Cortex of kidney (tissue), 1 donor: Measurements from ENCODE around the gene CD300LB.

Source experiments
- DNase-seq: peaks from one replicate; lab custom pipeline; 2025; lab: John Stamatoyannopoulos, UW

CD300LB gene

DNA sequence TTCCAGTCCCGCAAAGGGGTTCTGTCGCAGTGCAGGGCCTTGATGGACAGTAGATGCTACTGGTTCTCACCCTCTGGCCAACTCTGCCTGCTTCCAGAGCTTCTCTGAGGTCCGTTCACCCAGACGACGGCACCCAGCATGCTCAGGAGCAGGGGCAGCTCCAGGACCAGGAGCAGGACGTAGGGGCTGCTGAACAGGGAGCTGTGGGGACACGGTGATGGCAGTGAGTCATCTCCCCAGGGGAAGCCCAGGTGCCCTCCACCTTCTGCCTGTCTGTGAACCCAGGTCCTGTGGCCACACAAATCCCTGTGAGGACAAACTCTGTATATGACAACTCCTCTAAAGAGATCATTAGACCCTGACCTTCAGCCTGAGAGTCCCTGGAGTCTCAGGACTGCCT is 18.1 kb upstream of the CD300LB start:
- no peak for DNase-seq

DNA sequence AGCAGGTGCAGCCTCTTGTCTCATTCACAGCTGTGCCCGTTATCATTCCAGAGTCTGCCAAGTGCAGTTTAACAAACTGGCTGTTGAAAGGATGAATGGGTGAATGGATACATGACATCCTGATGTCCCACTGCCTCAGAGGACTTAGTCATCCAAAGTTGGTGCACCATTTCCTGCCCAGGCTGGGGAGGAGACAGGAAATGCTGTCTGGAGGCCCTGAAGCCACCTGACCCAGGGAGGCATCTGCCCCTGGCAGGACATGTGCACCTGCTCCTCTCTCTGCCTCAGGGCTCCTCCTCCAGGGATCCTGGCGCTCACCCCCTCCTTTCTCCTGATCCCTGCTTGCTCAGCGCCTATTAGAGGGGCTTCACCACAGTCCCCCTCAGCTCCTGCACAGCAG is 16.5 kb upstream of the CD300LB start:
- no peak for DNase-seq

DNA sequence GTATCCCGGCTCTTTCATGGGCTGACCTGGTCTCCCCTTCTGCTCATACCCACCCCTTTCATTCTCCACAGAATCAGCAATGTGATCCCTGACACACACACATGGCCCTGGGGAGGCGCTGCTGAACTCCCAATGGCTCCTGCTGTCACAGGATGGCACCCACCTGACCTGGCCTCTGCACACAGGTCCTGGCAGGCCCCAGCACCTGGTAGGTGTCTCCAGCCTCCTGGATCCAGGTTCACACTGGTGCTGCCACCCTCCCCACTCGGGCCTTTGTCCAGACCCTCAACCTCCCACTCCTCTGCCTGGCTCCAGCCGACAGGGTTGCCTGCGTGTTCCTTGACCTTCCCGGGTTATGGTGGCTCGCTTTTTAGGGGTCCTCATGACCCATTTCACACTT is 16.0 kb upstream of the CD300LB start:
- DNase-seq, result no peak

DNA sequence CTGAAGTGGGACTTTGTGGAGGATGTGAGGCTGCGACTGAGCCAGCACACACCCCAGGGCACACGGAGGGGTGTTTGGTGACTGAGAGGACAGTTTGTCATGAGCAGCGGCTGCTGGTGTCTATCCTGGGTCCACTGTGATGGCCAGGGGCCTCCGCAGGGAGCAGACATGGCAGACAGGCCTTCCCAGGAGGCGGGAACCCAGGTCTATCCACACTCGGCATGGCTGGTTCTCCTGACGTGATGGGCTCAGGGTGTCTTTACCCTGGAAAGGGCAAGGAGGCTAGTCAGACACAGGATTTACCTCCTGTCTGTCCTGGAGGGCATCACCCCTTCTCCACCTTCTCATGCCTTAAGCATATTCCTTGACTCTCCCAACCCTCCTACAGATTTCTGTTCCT is 15.3 kb upstream of the CD300LB start:
- no peak for DNase-seq

DNA sequence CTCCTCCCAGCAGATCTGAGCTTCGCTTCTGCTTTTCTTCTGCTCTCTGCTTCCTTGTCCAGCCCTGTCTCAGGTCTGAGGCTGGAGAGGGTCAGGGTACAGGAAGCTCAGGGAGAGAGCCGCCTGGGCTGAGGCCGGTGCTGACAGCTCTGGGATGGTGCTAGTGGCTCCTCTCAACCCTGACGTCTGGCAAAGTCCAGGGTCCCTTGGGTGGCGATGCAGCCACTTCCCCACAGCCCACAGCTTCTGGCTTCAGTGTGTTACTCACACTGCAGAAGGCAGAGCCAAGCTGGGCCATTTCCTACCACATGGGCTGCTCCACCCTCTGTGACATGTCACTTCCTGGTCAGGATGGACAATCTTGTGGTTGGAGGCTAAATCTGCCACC is 14.6 kb upstream of the CD300LB start, which contains the start of gene CD300C:
Gene CD300C (minus strand): TSS at position 273 of the 388 bp plus-strand sequence. CDS start 333 bp downstream, outside the sequence.
- DNase-seq, result no peak

DNA sequence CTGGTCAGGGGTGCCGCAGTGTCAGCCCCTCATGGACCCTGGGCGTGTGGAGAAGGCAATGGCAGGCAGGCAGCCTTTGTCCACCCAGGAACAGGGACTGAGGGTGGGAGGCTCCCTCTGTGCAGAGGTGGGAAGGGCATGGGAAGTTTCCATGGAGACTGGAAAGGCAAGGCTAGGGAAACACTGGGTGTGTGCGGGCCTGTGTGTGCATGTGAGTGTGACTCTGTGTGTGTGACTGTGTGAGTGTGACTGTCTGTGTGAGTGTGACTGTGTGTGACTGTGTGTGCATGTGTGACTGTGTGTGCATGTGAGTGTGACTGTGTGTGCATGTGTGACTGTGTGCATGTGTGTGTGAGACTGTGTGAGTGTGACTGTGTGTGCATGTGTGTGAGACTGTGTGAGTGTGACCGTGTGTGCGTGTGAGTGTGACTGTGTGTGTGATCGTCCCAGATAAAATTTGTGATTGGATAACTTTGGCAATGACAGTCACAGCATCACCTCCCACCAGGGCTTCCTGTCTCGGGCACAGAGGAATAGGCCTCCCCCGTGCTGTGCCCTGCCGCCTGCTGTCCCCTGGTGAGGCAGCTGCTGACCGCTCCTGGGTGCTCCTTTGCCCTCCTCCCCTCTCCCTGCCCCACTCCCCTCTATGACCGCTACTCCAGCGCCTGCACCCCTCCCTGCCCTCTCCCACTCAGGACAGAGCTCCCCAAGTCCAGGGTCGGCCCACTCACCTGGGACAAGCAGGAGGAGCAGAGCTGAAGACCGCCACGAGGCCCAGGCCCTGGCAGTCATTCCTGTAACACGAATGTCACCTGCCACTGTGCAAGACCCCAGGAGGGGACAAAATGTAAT is 13.9 kb upstream of the CD300LB start:
- no peak for DNase-seq

DNA sequence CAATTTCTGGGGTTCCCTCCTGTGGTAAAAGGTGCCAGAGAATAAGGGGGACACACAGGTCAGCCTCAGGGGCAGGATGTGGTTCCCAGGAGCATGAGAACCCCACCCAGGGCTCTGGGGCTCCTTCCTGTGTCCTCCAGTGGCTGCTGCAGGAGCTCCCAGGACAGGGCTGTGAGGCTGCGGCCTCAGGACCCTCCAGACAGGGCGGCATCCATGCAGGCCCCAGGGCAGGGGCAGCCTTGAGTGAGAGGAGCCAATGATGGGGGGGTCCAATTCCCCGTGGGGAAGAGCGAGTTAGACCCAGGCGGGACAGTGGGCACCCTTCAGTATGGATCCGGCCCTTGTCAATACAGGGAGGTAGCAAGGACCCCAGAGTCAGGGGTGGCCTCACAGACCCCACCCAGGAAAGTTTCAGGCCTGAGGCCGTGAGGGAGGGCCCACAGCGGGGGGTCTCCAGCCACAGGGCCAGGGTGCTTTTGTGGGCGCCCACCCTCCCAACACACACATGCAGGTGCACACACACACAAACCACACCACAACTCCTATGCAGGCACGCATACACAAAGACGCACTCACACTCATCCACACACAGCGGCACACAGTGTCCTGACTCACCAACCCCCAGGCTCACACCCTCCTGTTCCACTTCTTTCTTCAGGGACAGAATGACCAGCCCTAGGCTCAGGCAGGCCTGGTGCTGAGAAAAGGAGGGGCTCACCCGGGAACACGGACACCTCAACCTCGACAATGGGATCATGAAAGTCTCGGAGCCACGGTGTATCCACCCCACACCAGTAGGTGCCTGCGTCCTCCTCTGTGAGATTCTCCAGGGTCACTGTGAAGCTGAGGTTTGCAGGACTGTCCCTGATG is 12.9 kb upstream of the CD300LB start:
- DNase-seq, result no peak

DNA sequence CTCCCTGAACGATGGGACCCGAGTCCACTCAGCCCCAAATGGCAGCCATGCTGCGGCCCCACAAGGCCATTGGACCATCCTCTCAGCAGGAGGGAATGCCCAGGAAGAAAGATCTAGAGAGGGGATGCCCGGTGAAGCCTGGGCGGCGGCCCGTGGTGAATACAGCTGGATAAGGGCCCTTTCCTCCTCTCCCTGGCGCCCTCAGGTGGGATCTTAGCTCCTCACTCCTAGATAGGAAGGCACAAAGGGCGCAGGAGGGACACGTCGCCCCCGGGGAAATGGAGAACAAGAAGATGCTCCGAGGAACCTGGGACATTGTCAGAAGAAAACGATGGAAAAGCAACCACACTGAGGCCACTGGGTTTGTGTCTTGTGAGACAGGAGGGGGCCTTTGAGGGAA is 12.1 kb upstream of the CD300LB start:
- no peak for DNase-seq

DNA sequence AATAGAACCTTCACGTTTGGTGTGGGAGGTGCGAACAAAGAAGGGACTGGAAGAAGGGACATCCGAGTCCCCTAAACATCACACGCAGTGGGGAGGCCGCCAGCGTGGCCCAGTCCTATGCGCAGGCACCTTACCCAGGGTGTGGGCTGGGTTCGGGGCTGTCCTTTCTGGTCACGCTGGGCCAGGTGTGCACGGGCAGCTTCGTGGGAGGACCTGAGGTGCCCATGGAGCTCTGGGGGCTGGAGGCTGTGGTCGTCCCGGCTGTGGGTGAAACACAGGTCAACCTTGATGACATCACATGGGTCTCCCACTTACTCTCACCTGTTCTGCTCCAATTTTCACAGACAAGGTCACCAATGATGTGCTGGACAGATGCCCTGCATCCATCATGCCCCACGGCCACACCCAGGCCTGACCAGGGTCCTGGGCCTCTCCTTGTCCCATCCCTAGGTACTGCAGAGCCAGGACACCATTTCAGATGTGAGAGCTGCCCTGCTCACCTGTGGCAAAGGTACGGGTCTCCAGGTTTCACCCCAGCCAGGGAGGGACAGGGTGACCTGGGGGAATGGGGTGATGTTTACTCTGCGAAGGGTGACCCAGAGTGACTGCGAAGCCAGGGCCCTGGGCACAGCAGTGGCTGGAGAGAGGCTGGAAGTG is 11.6 kb upstream of the CD300LB start:
- no peak for DNase-seq

DNA sequence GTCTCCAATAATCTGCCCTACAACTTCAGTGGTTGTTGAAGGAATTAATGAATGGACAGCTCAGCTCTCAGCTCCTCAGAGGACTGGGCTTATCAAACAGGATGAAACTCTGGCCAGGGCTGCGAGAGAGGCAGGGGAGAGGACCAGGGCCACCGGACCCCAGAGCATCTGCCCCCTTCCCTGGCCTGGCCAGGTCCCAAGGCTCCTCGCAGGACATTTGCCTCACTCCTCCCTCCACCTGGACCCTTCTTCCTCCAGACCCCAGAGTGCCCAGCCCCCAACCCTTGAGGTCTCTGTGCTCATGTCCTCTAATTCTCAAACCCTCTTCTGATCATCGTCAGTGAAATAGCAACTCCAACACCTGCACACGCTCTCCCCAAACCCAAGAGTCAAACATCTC is 10.9 kb upstream of the CD300LB start:
- no peak for DNase-seq

DNA sequence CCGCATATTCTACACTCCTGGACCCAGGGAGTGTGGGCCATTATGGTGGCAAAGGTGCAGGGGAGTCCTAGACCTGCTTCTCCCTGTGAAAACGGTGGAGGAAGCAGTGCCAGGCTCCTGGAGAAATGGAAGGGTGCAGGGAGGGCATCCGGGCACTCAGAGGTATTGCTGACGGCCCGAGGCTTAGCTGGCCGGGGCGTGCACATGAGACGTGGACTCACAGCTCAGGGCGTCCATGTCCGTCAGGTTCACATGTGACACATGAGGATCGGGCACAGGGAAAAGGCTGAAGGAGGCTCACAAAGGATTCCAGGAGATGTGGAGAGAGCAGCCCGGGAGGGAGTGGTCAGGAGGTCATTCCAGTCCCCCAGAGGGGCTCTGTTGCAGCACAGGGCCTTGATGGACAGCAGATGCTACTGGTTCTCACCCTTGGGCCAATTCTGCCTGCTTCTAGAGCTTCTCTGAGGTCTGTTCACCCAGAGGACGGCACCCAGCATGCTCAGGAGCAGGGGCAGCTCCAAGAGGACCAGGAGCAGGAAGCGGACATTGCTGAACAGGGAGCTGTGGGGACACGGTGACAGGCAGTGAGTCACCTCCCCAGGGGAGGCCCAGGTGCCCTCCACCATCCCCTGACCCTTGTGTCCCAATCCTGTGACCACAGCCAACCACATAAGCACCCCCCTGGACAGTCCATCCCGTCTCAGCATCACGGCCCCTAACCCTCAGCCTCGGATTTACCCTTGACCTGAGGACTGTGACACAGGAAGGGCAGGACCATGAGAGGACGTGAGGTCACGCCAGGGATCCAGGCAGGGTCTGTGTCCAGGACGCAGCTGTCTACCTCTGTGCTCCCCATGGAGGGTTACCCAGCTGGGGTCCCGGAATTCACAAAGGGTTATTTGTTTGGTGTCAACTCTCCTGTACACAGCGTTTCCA is 10.2 kb upstream of the CD300LB start:
- DNase-seq, result no peak

DNA sequence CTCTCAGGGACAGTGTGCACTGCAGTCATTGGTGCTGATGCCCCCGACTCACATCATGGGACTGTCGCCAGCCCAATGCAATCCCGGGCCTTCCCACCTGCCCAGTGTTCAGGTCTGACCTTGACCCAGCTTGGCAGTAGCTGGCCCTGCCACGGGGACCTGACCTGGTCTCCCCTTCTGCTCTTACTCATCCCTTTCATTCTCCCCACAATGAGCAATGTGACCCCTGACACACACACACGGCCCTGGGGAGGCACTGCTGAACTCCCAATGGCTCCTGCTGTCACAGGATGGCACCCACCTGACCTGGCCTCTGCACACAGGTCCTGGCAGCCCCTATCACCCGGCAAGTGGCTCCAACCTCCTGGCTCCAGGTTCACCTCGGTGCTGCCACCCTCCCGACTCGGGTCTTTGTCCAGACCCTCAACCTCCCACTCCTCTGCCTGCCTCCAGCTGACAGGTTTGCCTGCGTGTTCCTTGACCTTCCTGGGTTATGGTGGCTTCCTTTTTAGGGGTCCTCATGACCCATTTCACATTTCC is 8.1 kb upstream of the CD300LB start:
- DNase-seq, result no peak

DNA sequence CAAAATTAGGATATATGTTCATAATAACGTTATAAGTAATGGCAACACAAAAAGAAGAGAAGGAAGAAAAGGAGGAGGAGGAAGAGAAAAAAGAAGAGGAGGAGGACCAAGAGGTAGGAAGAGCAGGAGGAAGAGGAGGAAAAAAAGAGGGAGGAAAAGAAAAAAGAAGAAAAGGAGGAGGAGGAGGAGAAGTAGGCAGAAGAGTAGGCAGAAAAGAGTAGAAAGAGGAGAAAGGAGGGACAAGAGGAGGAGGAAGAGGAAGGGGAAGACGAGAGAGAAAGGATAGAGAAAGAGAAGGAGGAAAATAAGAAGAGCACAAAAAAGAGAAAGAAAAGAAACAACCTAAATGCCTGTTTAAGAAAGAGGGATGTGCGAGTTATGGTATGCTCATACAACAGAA is 5.6 kb upstream of the CD300LB start:
- no peak for DNase-seq

DNA sequence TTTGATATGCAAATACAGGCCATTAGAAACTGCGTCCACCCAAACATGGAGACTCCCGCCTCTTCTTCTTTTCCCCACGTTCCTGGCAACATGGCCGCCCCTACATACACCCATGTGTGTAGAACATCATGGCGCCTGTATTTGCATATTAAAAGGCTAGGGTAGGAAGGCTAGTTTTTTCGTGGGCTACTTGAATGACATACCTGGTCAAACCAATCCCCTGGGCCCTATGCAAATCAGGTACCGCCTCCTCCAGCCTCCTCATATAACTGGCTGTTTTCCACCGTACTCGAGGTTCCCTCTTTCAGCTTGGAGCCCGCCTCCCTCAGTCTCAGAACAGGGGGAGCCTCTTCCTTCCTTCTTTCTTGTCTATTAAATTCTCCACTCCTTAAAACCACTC is 840 bp upstream of the CD300LB start:
- no peak for DNase-seq

DNA sequence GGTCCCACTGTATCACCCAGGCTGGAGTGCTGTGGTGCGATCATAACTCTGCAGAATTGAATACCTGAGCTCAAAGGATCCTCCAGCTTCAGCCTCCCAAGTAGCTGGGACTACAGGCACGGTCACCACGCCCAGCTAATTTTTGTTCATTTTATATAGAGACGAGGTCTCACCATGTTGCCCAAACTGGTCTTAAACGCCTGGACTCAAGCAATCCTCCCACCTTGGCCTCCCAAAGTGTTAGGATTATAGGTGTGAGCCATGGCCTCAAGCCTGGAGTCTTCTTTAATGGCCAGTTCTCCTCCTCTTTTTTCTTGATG is 484 bp downstream of the CD300LB start:
- no peak for DNase-seq

DNA sequence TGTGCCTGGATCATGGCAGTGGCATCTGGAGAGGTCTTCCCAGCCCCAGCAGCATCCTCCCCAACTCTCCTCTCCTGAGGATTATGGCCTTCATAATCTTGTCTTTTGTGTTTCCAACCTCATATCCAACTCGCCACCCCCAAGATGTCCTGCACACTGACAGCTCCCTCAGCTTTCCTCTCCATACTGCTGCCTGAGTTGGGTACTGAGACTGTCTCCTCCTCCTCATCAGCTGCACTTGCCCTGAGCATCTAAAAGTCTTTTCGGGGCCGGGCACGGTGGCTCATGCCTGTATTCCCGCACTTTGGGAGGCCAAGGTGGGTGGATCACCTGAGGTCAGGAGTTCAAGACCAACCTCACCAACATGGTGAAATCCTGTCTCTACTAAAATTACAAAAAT is 2.0 kb downstream of the CD300LB start:
- no peak for DNase-seq

DNA sequence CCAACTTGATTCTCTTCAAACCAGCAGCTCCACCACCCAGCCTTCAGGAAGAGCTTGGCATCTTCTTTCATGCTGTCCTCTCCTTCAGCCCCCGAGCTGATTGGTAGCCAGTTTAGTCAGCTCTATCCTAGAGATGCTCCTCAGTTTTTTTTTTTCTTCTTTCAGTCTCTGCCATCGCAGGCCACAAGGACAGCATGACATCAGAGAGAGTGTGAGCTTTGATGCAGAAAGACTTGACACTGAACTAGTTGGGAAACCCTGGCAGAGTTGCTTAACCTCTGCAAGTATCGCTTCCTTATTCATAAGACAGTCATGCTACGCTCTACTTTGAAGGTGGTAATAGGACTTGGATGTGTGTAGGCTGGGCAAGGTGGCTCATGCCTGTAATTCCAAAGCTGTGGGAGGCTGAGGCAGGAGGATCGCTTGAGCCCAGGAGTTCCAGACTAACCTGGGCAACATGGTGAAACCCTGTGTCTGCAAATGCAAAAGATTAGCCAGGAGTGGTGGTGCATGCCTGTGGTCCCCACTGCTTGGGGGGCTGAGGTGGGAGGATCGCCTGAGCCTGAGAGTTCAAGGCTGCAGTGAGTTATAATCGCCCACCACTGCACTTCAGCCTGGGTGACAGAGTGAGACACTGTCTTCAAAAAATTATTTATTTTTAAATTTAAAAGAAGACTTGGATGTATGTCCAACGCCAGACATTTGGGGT is 2.6 kb downstream of the CD300LB start:
- no peak for DNase-seq

DNA sequence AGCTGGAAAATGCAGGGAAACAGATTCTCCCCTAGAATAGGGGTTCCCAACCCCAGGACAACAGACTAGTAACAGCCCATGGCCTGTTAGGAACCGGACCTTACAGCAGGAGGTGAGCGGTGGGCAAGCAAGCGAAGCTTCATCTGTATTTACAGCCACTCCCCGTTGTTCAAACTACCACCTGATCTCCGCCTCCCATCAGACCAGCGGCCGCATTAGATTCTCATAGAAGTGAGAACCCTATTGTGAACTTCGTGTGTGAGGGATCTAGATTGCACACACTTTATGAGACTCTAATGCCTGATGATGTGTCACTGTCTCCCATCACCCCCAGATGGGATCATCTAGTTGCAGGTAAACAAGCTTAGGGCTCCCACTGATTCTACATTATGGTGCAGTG is 3.5 kb downstream of the CD300LB start:
- no peak for DNase-seq

DNA sequence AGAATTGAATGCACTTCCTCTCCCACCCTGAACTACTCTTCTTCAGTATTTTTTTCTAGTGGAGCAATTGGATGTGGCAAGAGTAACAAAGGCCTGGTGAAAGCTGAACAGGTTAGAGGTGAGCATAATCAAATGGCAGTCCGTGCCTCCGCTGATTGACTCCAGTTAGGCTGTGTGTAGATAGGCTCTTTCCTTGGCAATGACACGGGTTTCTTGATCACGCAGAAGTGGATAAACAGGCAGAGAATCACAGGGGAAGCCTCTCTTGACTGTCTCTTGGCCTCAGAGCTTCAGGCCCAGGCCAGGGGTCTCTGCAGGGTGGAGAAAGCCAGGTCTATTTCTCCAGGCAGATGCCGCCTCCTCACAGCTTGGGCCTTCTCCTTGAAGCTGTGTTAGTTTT is 4.2 kb downstream of the CD300LB start:
- no peak for DNase-seq

DNA sequence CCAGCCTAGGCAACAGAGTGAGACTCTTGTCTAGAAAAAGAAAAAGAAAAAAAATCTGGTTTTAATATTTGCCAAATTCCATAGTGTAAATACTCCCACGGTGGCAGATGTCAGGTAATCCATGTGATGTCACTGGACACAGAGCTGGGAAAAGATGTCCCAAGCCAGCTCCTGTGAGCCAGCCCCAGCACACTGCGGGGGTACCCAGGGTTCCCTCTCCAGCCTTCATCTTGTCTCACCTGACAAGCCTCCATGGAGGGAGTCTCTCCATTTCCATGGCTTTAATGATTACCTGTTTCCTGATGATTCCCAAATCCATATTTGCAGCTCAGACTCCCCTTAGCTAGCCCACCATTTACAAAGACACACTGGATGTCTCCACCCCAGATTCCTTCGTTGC is 4.6 kb downstream of the CD300LB start:
- no peak for DNase-seq

DNA sequence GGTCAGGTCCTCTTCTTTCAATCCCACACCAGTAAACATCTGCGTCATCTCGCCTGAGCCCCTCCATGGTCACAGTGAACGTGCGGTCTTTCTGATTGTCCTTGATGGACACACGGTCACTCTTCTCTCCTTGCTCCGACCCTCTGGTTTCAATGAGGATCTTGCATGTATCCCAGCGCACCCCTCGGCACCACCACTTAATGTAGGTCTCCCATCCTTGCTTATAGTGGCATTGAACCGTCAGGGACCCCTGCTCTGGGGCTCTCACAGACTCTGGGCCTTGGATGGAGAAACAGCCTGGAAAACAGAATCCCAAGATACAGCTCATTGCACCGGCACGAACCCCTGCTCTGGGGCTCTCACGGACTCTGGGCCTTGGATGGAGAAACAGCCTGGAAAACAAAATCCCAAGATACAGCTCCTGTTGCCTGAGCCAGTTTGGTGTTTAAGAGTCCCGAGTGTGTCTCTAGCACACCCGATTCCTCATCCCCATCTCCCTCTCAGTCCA is 5.4 kb downstream of the CD300LB start:
- no peak for DNase-seq
